HCT116 (cell line): ENCODE data around the gene IFT88. TPM values are rescaled to one million over a fixed set of nuclear protein-coding genes. Genes with fewer than 3 reads are reported as not detected.
A peak's percentile ranks its signal among the peaks of the same experiment; 100 is the strongest.

Source experiments
- ATAC-seq: fragments of 200-7000 bp; cut with Tn5 transposase; 2 replicates; pipeline ENCODE4 v1.9.1; 2020; ENCODE audit warnings: mild to moderate bottlenecking, moderate library complexity
- BruUV-seq: library from RNA; stranded (reverse); fragments of 400-500 nt; replicated peaks from 2 replicates; lab custom pipeline; 2021; lab: Mats Ljungman, UMichigan
- CTCF ChIA-PET: fragments of 300-600 bp; sonication (Branson Sonifier 250); formaldehyde crosslinking; loops from one replicate; lab custom pipeline; 2021; ENCODE audit warnings: antibody characterized with exemption; lab: Charles Lee
- POLR2A ChIA-PET: fragments of 300-600, 350-600 bp; sonication (Branson Sonifier 250); formaldehyde crosslinking; loops from one replicate; lab custom pipeline; 2021; ENCODE audit warnings: antibody characterized with exemption; lab: Charles Lee
- RAD21 ChIA-PET, 2 experiments: fragments of 300-600 bp; sonication (Branson Sonifier 250); formaldehyde crosslinking; loops; one replicate each; lab custom pipeline; 2023; ENCODE audit warnings: low total read pairs in 2 of 2; ENCODE audit not compliant: uncharacterized antibody in 2 of 2, unreplicated experiment in 2 of 2, low non-redundant PET in 1 of 2; lab: Charles Lee
- DNase-seq: peaks from one replicate; pipeline ENCODE4 v3.0.0-alpha.2; 2010; ENCODE audit warnings: low read depth, low spot score
- H2AFZ ChIP-seq: fragments of 200-600 bp; shearing (Covaris generic), sonication (generic); 2 replicates; pipeline ENCODE4 v1.6.1; 2017; ENCODE audit warnings: low read depth, mixed run types, mixed read lengths, antibody characterized with exemption, low read length; ENCODE audit not compliant: poor library complexity, severe bottlenecking
- H3K27ac ChIP-seq: 2 replicates; pipeline ENCODE4 v1.5.1; 2012; ENCODE audit warnings: low read depth, low read length
- H3K27me3 ChIP-seq: fragments of 200-600 bp; sonication (generic); 2 replicates; pipeline ENCODE4 v1.6.1; 2016; ENCODE audit warnings: mixed run types, low read length, mixed read lengths; ENCODE audit not compliant: insufficient read depth
- H3K36me3 ChIP-seq, 2 experiments: fragments of 200-500 bp in 1 of 2; fragments of 200-600 bp in 1 of 2; sonication (Bioruptor generic) in 1 of 2; sonication (generic) in 1 of 2; 2 replicates each; pipeline versions ENCODE4 v1.5.1 to v1.6.1; 2014 to 2016; ENCODE audit warnings: low read length in 2 of 2, inconsistent platforms in 1 of 2, mixed read lengths in 1 of 2, mixed run types in 1 of 2; ENCODE audit not compliant: insufficient read depth in 2 of 2, control insufficient read depth in 1 of 2
- H3K4me1 ChIP-seq, 2 experiments: fragments of 200-600 bp in 1 of 2; sonication (generic) in 1 of 2; 2 replicates each; pipeline versions ENCODE4 v1.5.1 to v1.6.1; 2012 to 2017; ENCODE audit warnings: low read length in 2 of 2, inconsistent platforms in 1 of 2, mild to moderate bottlenecking in 1 of 2, mixed read lengths in 1 of 2, mixed run types in 1 of 2, moderate library complexity in 1 of 2; ENCODE audit not compliant: insufficient read depth in 2 of 2, control insufficient read depth in 1 of 2
- H3K4me2 ChIP-seq: fragments of 200-600 bp; sonication (generic); 2 replicates; pipeline ENCODE4 v1.6.1; 2017; ENCODE audit warnings: mixed run types, low read length, mixed read lengths
- H3K4me3 ChIP-seq, 2 experiments: fragments of 200-600 bp in 1 of 2; sonication (generic) in 1 of 2; replicated peaks in 1 of 2; 2 replicates each; pipeline ENCODE4 v1.5.1; 2011 to 2016; ENCODE audit warnings: low read length in 2 of 2, control low read depth in 1 of 2, low read depth in 1 of 2, mild to moderate bottlenecking in 1 of 2, mixed read lengths in 1 of 2, mixed run types in 1 of 2
- H3K79me2 ChIP-seq: fragments of 200-600 bp; sonication (generic); 2 replicates; pipeline ENCODE4 v1.6.1; 2017; ENCODE audit warnings: mild to moderate bottlenecking, mixed run types, low read length, moderate library complexity, mixed read lengths; ENCODE audit not compliant: insufficient read depth
- H3K9ac ChIP-seq: fragments of 200-600 bp; sonication (generic); 2 replicates; pipeline ENCODE4 v1.6.1; 2016; ENCODE audit warnings: low read length, mixed read lengths
- H3K9me2 ChIP-seq: fragments of 200-600 bp; sonication (generic), shearing (Covaris generic); 2 replicates; pipeline ENCODE4 v1.6.1; 2017; ENCODE audit warnings: mixed run types, mild to moderate bottlenecking, moderate library complexity; ENCODE audit not compliant: insufficient read depth
- H3K9me3 ChIP-seq, 2 experiments: fragments of 200-500 bp in 1 of 2; fragments of 200-600 bp in 1 of 2; sonication (Bioruptor generic) in 1 of 2; sonication (generic) in 1 of 2; 2 replicates each; pipeline ENCODE4 v1.6.1; 2014 to 2017; ENCODE audit warnings: low read length in 2 of 2, mixed read lengths in 2 of 2, inconsistent platforms in 1 of 2, low read depth in 1 of 2, mild to moderate bottlenecking in 1 of 2, mixed run types in 1 of 2, moderate library complexity in 1 of 2; ENCODE audit not compliant: control insufficient read depth in 1 of 2, insufficient read depth in 1 of 2
- H4K20me1 ChIP-seq: fragments of 200-600 bp; sonication (generic), shearing (Covaris generic); 2 replicates; pipeline ENCODE4 v1.6.1; 2017; ENCODE audit warnings: mixed run types, mild to moderate bottlenecking, moderate library complexity; ENCODE audit not compliant: insufficient read depth
- CEBPB ChIP-seq: IDR thresholded peaks from 2 replicates; pipeline ENCODE4 v1.6.1; 2012; ENCODE audit warnings: low read depth
- EGR1 ChIP-seq: IDR thresholded peaks from 2 replicates; pipeline ENCODE4 v1.6.1; 2012; ENCODE audit warnings: low read depth
- ELF1 ChIP-seq: IDR thresholded peaks from 2 replicates; pipeline ENCODE4 v1.6.1; 2012; ENCODE audit warnings: low read depth, borderline replicate concordance
- EZH2 ChIP-seq: fragments of 200-600 bp; sonication (generic); IDR thresholded peaks from 2 replicates; pipeline ENCODE4 v1.6.1; 2017; ENCODE audit warnings: antibody characterized with exemption, mixed run types
- EZH2phosphoT487 ChIP-seq: fragments of 200-600 bp; IDR thresholded peaks from 2 replicates; pipeline ENCODE4 v1.6.1; 2018; ENCODE audit warnings: antibody characterized with exemption, borderline replicate concordance
- FOSL1 ChIP-seq: IDR thresholded peaks from 2 replicates; pipeline ENCODE4 v1.6.1; 2012; ENCODE audit warnings: low read depth
- JUND ChIP-seq: IDR thresholded peaks from 2 replicates; pipeline ENCODE4 v1.6.1; 2012
- POLR2A ChIP-seq: IDR thresholded peaks from 2 replicates; pipeline ENCODE4 v1.7.0; 2011; ENCODE audit warnings: borderline replicate concordance; ENCODE audit not compliant: insufficient read depth, insufficient read length; ENCODE audit errors: extremely low read depth
- POLR2AphosphoS5 ChIP-seq: IDR thresholded peaks from 2 replicates; pipeline ENCODE4 v1.6.1; 2011; ENCODE audit warnings: mild to moderate bottlenecking, low read depth, low read length, moderate library complexity
- RAD21 ChIP-seq: IDR thresholded peaks from 2 replicates; pipeline ENCODE4 v1.6.1; 2012; ENCODE audit warnings: low read depth, mild to moderate bottlenecking
- SIN3A ChIP-seq: IDR thresholded peaks from 2 replicates; pipeline ENCODE4 v1.6.1; 2012; ENCODE audit warnings: low read depth
- SP1 ChIP-seq: IDR thresholded peaks from 2 replicates; pipeline ENCODE4 v1.6.1; 2012; ENCODE audit warnings: low read depth
- SRF ChIP-seq: IDR thresholded peaks from 2 replicates; pipeline ENCODE4 v1.6.1; 2012; ENCODE audit warnings: low read depth
- TCF7L2 ChIP-seq: IDR thresholded peaks from 2 replicates; pipeline ENCODE4 v1.7.0; 2011; ENCODE audit warnings: borderline replicate concordance, inconsistent platforms; ENCODE audit not compliant: insufficient read depth, insufficient read length; ENCODE audit errors: extremely low read depth
- YY1 ChIP-seq: IDR thresholded peaks from 2 replicates; pipeline ENCODE4 v1.6.1; 2011; ENCODE audit warnings: low read length, low read depth, moderate library complexity, mild to moderate bottlenecking; ENCODE audit not compliant: insufficient replicate concordance; ENCODE audit errors: extremely low read depth
- ZFX ChIP-seq: fragments of 450-650 bp; IDR thresholded peaks from 2 replicates; pipeline ENCODE4 v1.6.1; 2017
- ZNF274 ChIP-seq: fragments of 200-500 bp; sonication (Bioruptor generic); IDR thresholded peaks from 2 replicates; pipeline ENCODE4 v1.6.1; 2014; ENCODE audit warnings: mild to moderate bottlenecking, low read depth, low read length, inconsistent platforms
- intact Hi-C: fragments of 100-400 bp; cut with micrococcal nuclease; formaldehyde crosslinking; loops from 2 replicates; pipeline ENCODE4 v1.10.0; 2022
- total RNA-seq: library from RNA; stranded (reverse); gene quantifications from one replicate; pipeline ENCODE4 v1.2.1, GENCODE V29; 2021; ENCODE audit not compliant: unreplicated experiment
- TF ChIP-seq, protein P1 (sequence below): IDR thresholded peaks from 2 replicates; pipeline ENCODE4 v1.6.1; 2012
- TF ChIP-seq, protein P2 (sequence below): IDR thresholded peaks from 2 replicates; pipeline ENCODE4 v1.6.1; 2011; ENCODE audit warnings: mild to moderate bottlenecking, low read length, moderate library complexity; ENCODE audit not compliant: insufficient replicate concordance; ENCODE audit errors: extremely low read depth
- TF ChIP-seq, protein P3 (sequence below): IDR thresholded peaks from 2 replicates; pipeline ENCODE4 v1.6.1; 2012

IFT88 gene
- total RNA-seq, 1 experiment from 2014 or later: 13.1 TPM

DNA sequence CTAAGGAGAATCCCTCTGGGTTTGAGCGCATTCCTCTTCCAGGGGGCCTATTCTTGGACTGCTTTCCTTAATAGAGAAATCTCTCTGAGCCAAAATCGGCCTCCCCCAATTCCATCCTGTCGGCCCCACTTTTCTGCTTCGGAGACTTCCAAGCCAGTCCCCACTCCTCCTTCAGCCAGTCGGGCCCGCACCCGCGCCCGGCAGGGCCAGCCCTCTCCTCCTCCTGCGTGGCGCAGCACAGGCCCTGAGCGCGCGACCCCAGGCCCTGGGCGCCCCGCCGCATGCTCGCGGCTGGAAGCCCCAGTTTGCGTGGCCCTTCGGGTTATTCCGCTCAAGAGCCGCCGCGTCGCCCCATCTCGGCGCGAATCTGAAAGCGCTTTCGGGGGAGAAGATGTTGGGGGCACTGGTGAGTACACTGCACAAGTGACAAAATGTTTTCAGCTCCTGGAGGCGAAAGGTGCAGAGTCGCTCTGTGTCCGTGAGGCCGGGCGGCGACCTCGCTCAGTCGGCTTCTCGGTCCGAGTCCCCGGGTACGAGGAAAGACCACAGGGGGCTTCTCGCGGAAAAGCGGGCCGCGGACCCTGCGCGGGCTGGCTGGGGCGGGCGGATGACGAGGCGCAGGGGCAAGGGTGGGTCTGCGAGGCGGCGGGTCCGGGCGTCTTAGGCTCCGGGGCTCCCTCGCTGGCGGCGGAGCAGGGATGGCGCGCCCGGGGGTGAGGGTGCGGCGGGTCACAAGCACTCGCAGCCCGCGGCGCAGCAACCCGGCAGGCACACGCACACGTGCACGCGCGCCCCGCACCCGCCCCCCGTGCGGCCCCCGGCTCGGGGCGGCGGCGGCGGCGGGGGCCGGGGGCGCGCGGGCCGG lies 136.2 kb downstream of the IFT88 start, which contains the start of gene IL17D (continued):
- TF ChIP-seq POLR2A (no peak), JUND (no peak), FOSL1 (no peak), ELF1 (no peak), EZH2 (no peak), ZNF274 (no peak), SIN3A (no peak), CEBPB (no peak), EGR1 (no peak), SP1 (no peak), RAD21 (no peak), POLR2AphosphoS5 (no peak)
- TF ChIP-seq, protein P1, sequence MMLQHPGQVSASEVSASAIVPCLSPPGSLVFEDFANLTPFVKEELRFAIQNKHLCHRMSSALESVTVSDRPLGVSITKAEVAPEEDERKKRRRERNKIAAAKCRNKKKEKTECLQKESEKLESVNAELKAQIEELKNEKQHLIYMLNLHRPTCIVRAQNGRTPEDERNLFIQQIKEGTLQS: no peak

DNA sequence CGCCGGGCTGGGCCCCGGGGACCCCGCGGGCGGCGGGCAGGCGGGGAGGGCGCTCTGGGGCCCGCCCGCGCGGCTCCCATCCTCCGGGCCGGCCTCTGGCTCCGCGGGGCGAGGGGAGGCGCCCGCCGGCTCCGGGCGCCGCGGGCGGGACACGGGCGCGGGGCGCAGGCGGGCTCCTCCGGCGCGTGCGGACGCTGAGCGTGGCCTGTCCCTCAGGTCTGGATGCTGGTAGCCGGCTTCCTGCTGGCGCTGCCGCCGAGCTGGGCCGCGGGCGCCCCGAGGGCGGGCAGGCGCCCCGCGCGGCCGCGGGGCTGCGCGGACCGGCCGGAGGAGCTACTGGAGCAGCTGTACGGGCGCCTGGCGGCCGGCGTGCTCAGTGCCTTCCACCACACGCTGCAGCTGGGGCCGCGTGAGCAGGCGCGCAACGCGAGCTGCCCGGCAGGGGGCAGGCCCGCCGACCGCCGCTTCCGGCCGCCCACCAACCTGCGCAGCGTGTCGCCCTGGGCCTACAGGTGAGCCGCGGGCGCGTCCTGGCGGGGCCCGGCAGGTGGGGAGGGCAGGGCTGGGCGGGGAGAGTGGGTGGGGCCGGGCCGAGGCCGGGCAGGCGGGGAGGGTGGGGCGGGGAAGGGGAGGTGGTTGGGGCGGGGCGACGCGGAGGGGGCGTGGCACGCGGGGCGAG lies 137.0 kb downstream of the IFT88 start:
- CTCF ChIA-PET: interaction anchor here (0.7 to 1.0 kb wide), 3 partner anchors 12 to 213 kb away, joined by 3 to 5 read pairs (median 4); no protein-coding TSS in a partner anchor
- ATAC-seq (peak; percentile 94), DNase-seq (peak; percentile 66)
- Histone ChIP-seq H2AFZ (no peak overlapping the region), H3K9ac (no peak overlapping the region), H3K4me1 (peaks cover 3 to 19% of the 10 kb centered on the region in 2 experiments; a peak in 3 of 4 replicates), H3K27ac (peak overlapping the region; percentile 66; the same call in 1 of the 2 replicates), H3K79me2 (no peaks in the 10 kb centered on the region), H3K4me3 (peak overlapping the region in 1 of 2 experiments; percentile 20; a peak in 3 of 4 replicates), H3K4me2 (peak overlapping the region; percentile 38; the same call in 1 of the 2 replicates), H3K9me3 (no peaks in the 10 kb centered on the region), H3K9me2 (no peaks in the 10 kb centered on the region), H3K36me3 (no peaks in the 10 kb centered on the region), H3K27me3 (no peaks in the 10 kb centered on the region), H4K20me1 (no peaks in the 10 kb centered on the region)
- POLR2A ChIA-PET: interaction anchor here (0.9 kb wide), 1 partner anchor 18 kb away, joined by 3 read pairs; no protein-coding TSS in a partner anchor
- RAD21 ChIA-PET: no interaction called here
- no TSS peak for BruUV-seq
- intact Hi-C loops: loop anchor here (10.0 kb wide), 1 partner anchor 509 kb away; the partner anchor contains the start of gene GJB2
- TF ChIP-seq, protein P2, sequence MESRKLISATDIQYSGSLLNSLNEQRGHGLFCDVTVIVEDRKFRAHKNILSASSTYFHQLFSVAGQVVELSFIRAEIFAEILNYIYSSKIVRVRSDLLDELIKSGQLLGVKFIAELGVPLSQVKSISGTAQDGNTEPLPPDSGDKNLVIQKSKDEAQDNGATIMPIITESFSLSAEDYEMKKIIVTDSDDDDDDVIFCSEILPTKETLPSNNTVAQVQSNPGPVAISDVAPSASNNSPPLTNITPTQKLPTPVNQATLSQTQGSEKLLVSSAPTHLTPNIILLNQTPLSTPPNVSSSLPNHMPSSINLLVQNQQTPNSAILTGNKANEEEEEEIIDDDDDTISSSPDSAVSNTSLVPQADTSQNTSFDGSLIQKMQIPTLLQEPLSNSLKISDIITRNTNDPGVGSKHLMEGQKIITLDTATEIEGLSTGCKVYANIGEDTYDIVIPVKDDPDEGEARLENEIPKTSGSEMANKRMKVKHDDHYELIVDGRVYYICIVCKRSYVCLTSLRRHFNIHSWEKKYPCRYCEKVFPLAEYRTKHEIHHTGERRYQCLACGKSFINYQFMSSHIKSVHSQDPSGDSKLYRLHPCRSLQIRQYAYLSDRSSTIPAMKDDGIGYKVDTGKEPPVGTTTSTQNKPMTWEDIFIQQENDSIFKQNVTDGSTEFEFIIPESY: no peak
- TF ChIP-seq YY1 (peak; percentile 9), ZFX (peak; percentile 60; the same call in 1 of the 2 replicates), SIN3A (no peak), POLR2AphosphoS5 (peak; percentile 67), ZNF274 (no peak), SP1 (peak; percentile 25; the same call in 1 of the 2 replicates), TCF7L2 (peak; percentile 49), EZH2phosphoT487 (no peak), SRF (no peak), EZH2 (no peak), RAD21 (0 out of 2 replicates have a peak, but pooled peaks have one; percentile 5), EGR1 (peak; percentile 34; the same call in 1 of the 2 replicates)
- TF ChIP-seq, protein P3, sequence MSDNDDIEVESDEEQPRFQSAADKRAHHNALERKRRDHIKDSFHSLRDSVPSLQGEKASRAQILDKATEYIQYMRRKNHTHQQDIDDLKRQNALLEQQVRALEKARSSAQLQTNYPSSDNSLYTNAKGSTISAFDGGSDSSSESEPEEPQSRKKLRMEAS: peak; percentile 72
